Transverse colon (tissue), 4 donors: ENCODE measurements around the gene CDON. TPM values are rescaled to one million over a fixed set of nuclear protein-coding genes. Genes with fewer than 3 reads are reported as not detected.

Source experiments
- DNase-seq: peaks from one replicate; pipeline ENCODE4 v3.0.0-alpha.2; 2019
- H3K27ac ChIP-seq, 4 donors: fragments of 200-600 bp; sonication (generic); 2 replicates each; pipeline ENCODE4 v1.5.1; 2016 to 2018; ENCODE audit warnings: inconsistent platforms in 4 of 4
- H3K27me3 ChIP-seq: fragments of 200-600 bp; sonication (generic); 2 replicates; pipeline ENCODE4 v1.5.1; 2017; ENCODE audit warnings: inconsistent platforms
- H3K36me3 ChIP-seq, 4 donors: fragments of 200-600 bp; sonication (generic); 2 replicates each; pipeline ENCODE4 v1.5.1; 2017 to 2019; ENCODE audit warnings: inconsistent platforms in 4 of 4
- H3K4me1 ChIP-seq, 4 donors: fragments of 200-600 bp; sonication (generic); 2 replicates each; pipeline ENCODE4 v1.5.1; 2017 to 2020; ENCODE audit warnings: inconsistent platforms in 4 of 4
- H3K4me3 ChIP-seq, 4 donors: fragments of 200-600 bp; sonication (generic); 1 replicate in 1 of 4; 2 replicates in 3 of 4; pipeline versions ENCODE4 v1.5.1 to v1.6.1; 2017 to 2019; ENCODE audit warnings: inconsistent platforms in 4 of 4
- H3K9me3 ChIP-seq, 2 donors: fragments of 200-600 bp; sonication (generic); 2 replicates each; pipeline ENCODE4 v1.5.1; 2017 to 2019; ENCODE audit warnings: inconsistent platforms in 2 of 2
- EP300 ChIP-seq: sonication (generic); formaldehyde crosslinking; IDR thresholded peaks from one replicate; pipeline ENCODE4 v1.6.1; 2017; ENCODE audit warnings: antibody characterized with exemption, low read depth
- POLR2A ChIP-seq: fragments of 450-650 bp; IDR thresholded peaks from one replicate; pipeline ENCODE4 v1.6.1; 2016; ENCODE audit warnings: antibody characterized with exemption, mild to moderate bottlenecking, moderate library complexity
- POLR2AphosphoS5 ChIP-seq, 3 donors: sonication (generic); formaldehyde crosslinking; IDR thresholded peaks; one replicate each; pipeline ENCODE4 v1.6.1; 2016; ENCODE audit warnings: antibody characterized with exemption in 3 of 3
- WGBS, 2 donors: methylation state at CpG; one replicate each; pipeline ENCODE4 v1.1.5; 2018; ENCODE audit warnings: low coverage in 1 of 2; 5-methylcytosine and 5-hydroxymethylcytosine counted together
- in situ Hi-C, 4 donors: fragments of 200-750 bp; cut with MboI; loops; one replicate each; pipeline versions ENCODE4 v1.15.0 to v1.15.1; 2017; ENCODE audit warnings: low sequenced_read_pairs in 3 of 4, low pct_ligation_motif_present in 1 of 4, low pct_unique_long_range_greater_than_20kb in 1 of 4
- intact Hi-C: fragments of 100-400 bp; cut with DNase I; formaldehyde crosslinking; loops from one replicate; pipeline ENCODE4 v1.15.1; 2023; ENCODE audit warnings: low total_unique reads
- total RNA-seq, 4 donors: library from RNA; depleted of rRNA; stranded (reverse); fragments of >200 nt; gene quantifications; one replicate each; pipeline ENCODE4 v1.1.0, GENCODE V29; 2016
- TF ChIP-seq, protein P1 (sequence below), 5 experiments: fragments of 200-600 bp in 3 of 5; fragments of 450-650 bp in 2 of 5; sonication (generic) in 3 of 5; IDR thresholded peaks; 1 replicate in 2 of 5; 2 replicates in 3 of 5; pipeline ENCODE4 v1.5.1; 2016 to 2017; ENCODE audit warnings: antibody characterized with exemption in 5 of 5, inconsistent platforms in 3 of 5, mild to moderate bottlenecking in 2 of 5, moderate library complexity in 1 of 5

Gene CDON
- total RNA-seq, 4 donors from 2014 or later, result 7.6 to 31.0 (median 9.9) TPM

DNA sequence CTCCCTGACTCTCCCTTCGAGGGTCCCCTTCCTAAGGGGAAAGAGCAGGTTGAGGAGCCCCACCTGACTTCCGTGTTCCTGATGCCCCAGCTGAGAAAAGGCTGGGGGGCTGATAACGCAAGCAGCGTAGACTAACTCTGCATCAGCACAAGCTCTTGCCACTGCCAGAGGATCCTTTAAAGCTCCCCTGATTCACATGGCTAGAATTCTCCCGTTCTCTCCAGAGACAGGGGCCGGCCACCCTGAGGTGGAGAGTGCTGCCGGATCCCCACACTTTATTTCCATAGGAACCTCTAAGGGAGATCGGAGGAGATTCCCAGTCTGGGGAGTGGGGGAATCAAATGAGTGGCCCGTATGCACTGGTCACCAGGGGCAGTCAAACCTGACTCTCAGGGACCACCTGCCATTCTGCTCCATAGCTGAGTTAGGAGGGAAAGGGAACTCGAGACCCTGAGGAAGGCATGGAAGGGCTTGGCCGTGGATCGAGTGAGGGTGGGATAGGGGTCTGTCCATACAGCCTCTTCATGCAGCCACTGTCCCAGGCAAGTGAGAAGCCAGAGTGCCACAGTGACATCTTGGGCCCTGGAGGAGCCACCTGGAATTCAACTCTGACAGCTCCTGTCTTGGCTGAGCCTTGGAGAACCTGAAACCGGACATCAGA lies 118.2 kb downstream of the CDON start:
- DNase-seq, result no peak
- in situ Hi-C loops, result no loop called here

GRCh38 chr11:125943661-125944349 lies 118.9 kb downstream of the CDON start:
- no peak for DNase-seq
- H3K27ac ChIP-seq, result no peak overlapping the region
- no peaks in the 10 kb centered on the region for H3K27me3 ChIP-seq
- intact Hi-C loops, result no loop called here
- H3K36me3 ChIP-seq, result no peaks in the 10 kb centered on the region
- in situ Hi-C loops, result no loop called here
- WGBS, 2 donors, result 86 to 97% methylated on average over 3 to 9 of the region's 9 CpGs
- TF ChIP-seq POLR2A (no peak), POLR2AphosphoS5 (IDR thresholded peaks at IDR 0.05) (no peak), EP300 (no peak)
- TF ChIP-seq, protein P1, sequence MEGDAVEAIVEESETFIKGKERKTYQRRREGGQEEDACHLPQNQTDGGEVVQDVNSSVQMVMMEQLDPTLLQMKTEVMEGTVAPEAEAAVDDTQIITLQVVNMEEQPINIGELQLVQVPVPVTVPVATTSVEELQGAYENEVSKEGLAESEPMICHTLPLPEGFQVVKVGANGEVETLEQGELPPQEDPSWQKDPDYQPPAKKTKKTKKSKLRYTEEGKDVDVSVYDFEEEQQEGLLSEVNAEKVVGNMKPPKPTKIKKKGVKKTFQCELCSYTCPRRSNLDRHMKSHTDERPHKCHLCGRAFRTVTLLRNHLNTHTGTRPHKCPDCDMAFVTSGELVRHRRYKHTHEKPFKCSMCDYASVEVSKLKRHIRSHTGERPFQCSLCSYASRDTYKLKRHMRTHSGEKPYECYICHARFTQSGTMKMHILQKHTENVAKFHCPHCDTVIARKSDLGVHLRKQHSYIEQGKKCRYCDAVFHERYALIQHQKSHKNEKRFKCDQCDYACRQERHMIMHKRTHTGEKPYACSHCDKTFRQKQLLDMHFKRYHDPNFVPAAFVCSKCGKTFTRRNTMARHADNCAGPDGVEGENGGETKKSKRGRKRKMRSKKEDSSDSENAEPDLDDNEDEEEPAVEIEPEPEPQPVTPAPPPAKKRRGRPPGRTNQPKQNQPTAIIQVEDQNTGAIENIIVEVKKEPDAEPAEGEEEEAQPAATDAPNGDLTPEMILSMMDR (IDR thresholded peaks at IDR 0.05), result no peak
- no peaks in the 10 kb centered on the region for H3K4me1 ChIP-seq
- no peak overlapping the region for H3K4me3 ChIP-seq
- no peaks in the 10 kb centered on the region for H3K9me3 ChIP-seq

More for the DNA sequence above, 118.2 kb downstream of the CDON start:
- Histone ChIP-seq H3K4me3 (no peak overlapping the region), H3K4me1 (no peaks in the 10 kb centered on the region), H3K36me3 (no peaks in the 10 kb centered on the region), H3K27ac (no peak overlapping the region), H3K27me3 (no peaks in the 10 kb centered on the region), H3K9me3 (no peaks in the 10 kb centered on the region)
- 70 to 80% methylated on average over 2 to 13 of the region's 13 CpGs for WGBS, 2 donors
- intact Hi-C loops, result no loop called here
- no peak for TF ChIP-seq POLR2A

DNA sequence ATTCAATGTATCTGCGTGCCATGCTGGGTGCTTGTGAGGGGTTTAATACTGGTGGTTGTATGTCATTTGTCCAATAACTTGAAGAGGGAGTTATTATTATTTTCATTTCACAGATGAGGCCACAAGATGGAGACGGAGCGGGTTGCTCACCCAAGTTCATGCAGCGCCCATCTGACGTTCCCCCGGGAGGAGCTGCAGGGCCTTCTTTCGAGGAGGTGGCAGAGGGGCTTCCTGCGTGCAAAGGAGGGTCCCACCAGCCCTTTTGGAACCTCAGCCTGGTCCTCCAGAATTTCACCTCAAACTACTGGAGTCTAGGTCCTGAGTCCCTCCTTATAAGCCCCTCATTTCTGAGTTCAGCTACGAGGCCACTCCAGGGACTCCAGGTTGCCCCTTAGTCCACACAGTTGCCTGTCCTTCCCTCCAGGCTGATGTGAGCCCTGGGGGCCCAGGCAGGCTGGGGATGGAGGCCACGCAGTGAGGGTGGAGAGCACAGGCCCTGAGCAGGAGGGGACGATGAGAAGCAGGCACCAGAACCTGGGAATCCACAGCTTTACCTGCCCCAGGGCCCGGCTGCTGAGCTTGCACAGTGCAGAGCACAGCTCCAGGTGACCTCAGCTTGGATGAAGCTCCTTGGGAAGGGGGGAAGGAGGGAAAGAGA lies 119.8 kb downstream of the CDON start:
- Histone ChIP-seq H3K36me3 (no peaks in the 10 kb centered on the region), H3K9me3 (no peaks in the 10 kb centered on the region), H3K27me3 (no peaks in the 10 kb centered on the region), H3K4me3 (no peak overlapping the region), H3K4me1 (no peaks in the 10 kb centered on the region), H3K27ac (no peak overlapping the region)
- in situ Hi-C loops (no loop called here), intact Hi-C loops (no loop called here)
- DNase-seq, result no peak
- WGBS, 2 donors, result 76 to 100% methylated on average over 1 to 12 of the region's 12 CpGs
- TF ChIP-seq POLR2AphosphoS5 (IDR thresholded peaks at IDR 0.05), result no peak
- TF ChIP-seq EP300, result no peak
- no peak for TF ChIP-seq POLR2A
- TF ChIP-seq, protein P1 (IDR thresholded peaks at IDR 0.05), result no peak

GRCh38 chr11:125941619-125942611 lies 120.8 kb downstream of the CDON start:
- no peaks in the 10 kb centered on the region for H3K36me3 ChIP-seq
- TF ChIP-seq, protein P1 (IDR thresholded peaks at IDR 0.05), result peak; percentile 37 to 67 (median 58)
- no peak for TF ChIP-seq POLR2AphosphoS5 (IDR thresholded peaks at IDR 0.05)
- 31 to 42% methylated on average over 2 to 20 of the region's 20 CpGs for WGBS, 2 donors
- no peak overlapping the region for H3K4me3 ChIP-seq
- no peaks in the 10 kb centered on the region for H3K9me3 ChIP-seq
- intact Hi-C loops (no loop called here), in situ Hi-C loops (no loop called here)
- H3K4me1 ChIP-seq, result no peaks in the 10 kb centered on the region
- peak; percentile 69 for DNase-seq
- no peaks in the 10 kb centered on the region for H3K27me3 ChIP-seq
- no peak overlapping the region for H3K27ac ChIP-seq
